ENCODE measurements around the gene MYO7A. TPM values are rescaled to one million over a fixed set of nuclear protein-coding genes. Genes with fewer than 3 reads are reported as not detected.

MYO7A gene
- total and polyA plus RNA-seq, 2 of the 4 experiments (the other 2 are of a cell fraction) = 0.02 TPM; not detected in 1

GRCh38 chr11:77126861-77127234, 1.2 kb upstream of the MYO7A start:
- no peaks in the 10 kb centered on the region for H4K20me1 ChIP-seq (ENCODE audit: insufficient read depth, low read length)
- no peak overlapping the region for H4K91ac ChIP-seq (ENCODE audit: insufficient read depth, low read depth, low read length)
- intact Hi-C loops (cut with micrococcal nuclease) = loop anchor here (1.0 kb wide), 3 partner anchors 61 to 492 kb away; no protein-coding TSS in a partner anchor
- no peak overlapping the region for H3K56ac ChIP-seq (ENCODE audit: extremely low read depth, insufficient read depth, low read length)
- H2BK20ac ChIP-seq (ENCODE audit: low read depth, low read length) = no peak overlapping the region
- H3K79me1 ChIP-seq (ENCODE audit: low read depth in 1 of 2, low read length in 2 of 2) = no peaks in the 10 kb centered on the region
- no peak overlapping the region for H2BK15ac ChIP-seq (ENCODE audit: low read depth, low read length)
- H3K23ac ChIP-seq (ENCODE audit: low read depth, low read length) = no peak overlapping the region
- no peak overlapping the region for H2AK9ac ChIP-seq (replicated peaks; ENCODE audit: low read depth, low read length, poor library complexity)
- no peak overlapping the region for H3K4ac ChIP-seq (ENCODE audit: low read depth, low read length)
- H4K5ac ChIP-seq (ENCODE audit: low read depth, low read length) = no peak overlapping the region
- H4K8ac ChIP-seq (ENCODE audit: low read depth in 2 of 2, low read length in 2 of 2) = no peak overlapping the region
- no peak for DNase-seq
- no peak overlapping the region for H3K9ac ChIP-seq (ENCODE audit: low read depth, low read length)
- no peaks in the 10 kb centered on the region for H3K9me3 ChIP-seq (ENCODE audit: control insufficient read depth, insufficient read depth, low read length)
- no peak overlapping the region for H2BK120ac ChIP-seq (ENCODE audit: low read depth, low read length)
- in situ Hi-C loops (cut with MboI; ENCODE audit: low sequenced_read_pairs) = loop anchor here (5.0 to 10.0 kb wide), 2 partner anchors 58 to 420 kb away; no protein-coding TSS in a partner anchor
- no peak overlapping the region for H2BK5ac ChIP-seq (ENCODE audit: low read depth, low read length, poor library complexity, severe bottlenecking)
- peak overlapping the region; percentile 93 for H2AFZ ChIP-seq (replicated peaks; ENCODE audit: low read length, poor library complexity)
- H2AK5ac ChIP-seq (ENCODE audit: low read depth, low read length) = no peak overlapping the region
- no peaks in the 10 kb centered on the region for H3K27me3 ChIP-seq (ENCODE audit: control insufficient read depth, insufficient read depth, low read length)
- 22% methylated on average over 4 of the region's 10 CpGs; no CpG with 5 or more reads in 1 of the 2 experiments for WGBS, 2 experiments (ENCODE audit: extremely low coverage in 2 of 2, insufficient read length in 1 of 2)
- no peak overlapping the region for H3K18ac ChIP-seq (ENCODE audit: low read depth, low read length)
- dilution Hi-C loops (cut with HindIII; ENCODE audit: low sequenced_read_pairs, unreplicated experiment) = no loop called here
- no peak overlapping the region for H3K14ac ChIP-seq (replicated peaks; ENCODE audit: low read depth, low read length)
- H3K4me2 ChIP-seq (ENCODE audit: low read depth, low read length) = peak overlapping the region; percentile 33; the same call in 1 of the 2 replicates
- no TSS peak for BruUV-seq (replicated peaks)
- H3K9me1 ChIP-seq (ENCODE audit: insufficient read depth, low read length) = no peaks in the 10 kb centered on the region
- H3K36me3 ChIP-seq (ENCODE audit: control insufficient read depth, insufficient read depth, low read length) = peaks cover 8% of the 10 kb centered on the region; the same call in 1 of the 2 replicates
- ChIA-PET CTCF (interaction anchor here (0.7 to 2.6 kb wide), 21 partner anchors 8 to 977 kb away, joined by 3 to 21 read pairs (median 4); no protein-coding TSS in a partner anchor), POLR2A (ENCODE audit: unreplicated experiment) (no interaction called here)
- H3K4me1 ChIP-seq (ENCODE audit: control insufficient read depth, insufficient read depth, low read length) = peaks cover 10% of the 10 kb centered on the region; the same call in 1 of the 2 replicates
- no peak; the same call in 1 of the 2 replicates for ATAC-seq (ENCODE audit: low read depth)
- no peak overlapping the region for H3K4me3 ChIP-seq (ENCODE audit: insufficient read depth, low read depth, low read length)
- no peak overlapping the region for H3K27ac ChIP-seq (ENCODE audit: insufficient read depth, low read length)
- no peak for TF ChIP-seq SMC3 (IDR thresholded peaks at IDR 0.05; ENCODE audit: low read depth, low read length)
- TF ChIP-seq POLR2A (IDR thresholded peaks at IDR 0.05; ENCODE audit: low read depth, low read length) = no peak
- TF ChIP-seq MXI1 (IDR thresholded peaks at IDR 0.05; ENCODE audit: borderline replicate concordance, low read depth, low read length) = no peak
- TF ChIP-seq USF2 (IDR thresholded peaks at IDR 0.05; ENCODE audit: low read depth, low read length) = no peak
- TF ChIP-seq CHD1 (IDR thresholded peaks at IDR 0.05; ENCODE audit: low read depth, low read length) = no peak
- no peak for TF ChIP-seq CEBPB (IDR thresholded peaks at IDR 0.05; ENCODE audit: low read depth, low read length)
- TF ChIP-seq MAFK (IDR thresholded peaks at IDR 0.05; ENCODE audit: low read depth, low read length) = no peak
- TF ChIP-seq RCOR1 (IDR thresholded peaks at IDR 0.05; ENCODE audit: insufficient replicate concordance, low read length) = no peak
- no peak for TF ChIP-seq ELK1 (IDR thresholded peaks at IDR 0.05; ENCODE audit: borderline replicate concordance, low read depth, low read length)
- no peak for TF ChIP-seq NFE2L2 (IDR thresholded peaks at IDR 0.05; ENCODE audit: low read depth, low read length)
- no peak for TF ChIP-seq RAD21 (IDR thresholded peaks at IDR 0.05; ENCODE audit: low read length)
- TF ChIP-seq FOS (IDR thresholded peaks at IDR 0.05; ENCODE audit: low read depth, low read length) = no peak
- no peak for TF ChIP-seq MAZ (IDR thresholded peaks at IDR 0.05; ENCODE audit: borderline replicate concordance, low read depth, low read length)
- TF ChIP-seq CTCF (conservative IDR thresholded peaks at IDR 0.05; ENCODE audit: low read depth, low read length) = no peak
- TF ChIP-seq RFX5 (IDR thresholded peaks at IDR 0.05; ENCODE audit: low read depth, low read length) = no peak
